ENCODE measurements around the gene CNN2. TPM values are rescaled to one million over a fixed set of nuclear protein-coding genes. Genes with fewer than 3 reads are reported as not detected.

The CNN2 gene
- polyA plus RNA-seq, 3 donors = 69.9 to 213 (median 144) TPM

- Histone ChIP-seq H2AFZ (ENCODE audit: insufficient read depth, low read depth, low read length, poor library complexity, severe bottlenecking) (no peak overlapping the region), H3K4me1 (ENCODE audit: control insufficient read depth in 1 of 2, insufficient read depth in 2 of 2, low read length in 2 of 2) (peaks cover 12 to 13% of the 10 kb centered on the region in 2 donors), H3K4me3 (replicated peaks in 1 of 3; ENCODE audit: low read depth in 2 of 3, low read length in 3 of 3) (no peak overlapping the region), H3K27ac (ENCODE audit: low read depth in 1 of 2, low read length in 2 of 2) (no peak overlapping the region), H3K9me3 (replicated peaks in 1 of 2; ENCODE audit: control insufficient read depth in 1 of 2, insufficient read depth in 1 of 2, low read length in 2 of 2) (no peaks in the 10 kb centered on the region), H3K79me2 (ENCODE audit: insufficient read depth, low read length) (no peaks in the 10 kb centered on the region), H4K20me1 (ENCODE audit: insufficient read depth, low read length) (peaks cover 21% of the 10 kb centered on the region), H3K9ac (ENCODE audit: insufficient read depth, low read length, poor library complexity, severe bottlenecking) (no peak overlapping the region), H3K4me2 (replicated peaks; ENCODE audit: extremely low read depth, low read length, poor library complexity, severe bottlenecking) (no peak overlapping the region), H3K36me3 (replicated peaks in 1 of 2; ENCODE audit: control insufficient read depth in 1 of 2, insufficient read depth in 2 of 2, low read length in 2 of 2) (peaks cover 3 to 7% of the 10 kb centered on the region in 2 donors), H3K27me3 (ENCODE audit: control insufficient read depth in 2 of 2, insufficient read depth in 2 of 2, low read length in 2 of 2) (peaks cover 6 to 20% of the 10 kb centered on the region in 2 donors)
- H3K9me3 Mint-ChIP-seq = peaks cover 0 to 6% (median 3%) of the 10 kb centered on the region in 7 donors
- DNase-seq = no peak
- no peak overlapping the region for H3K27ac Mint-ChIP-seq
- 95% methylated on average over 62 of the region's 70 CpGs for WGBS (ENCODE audit: insufficient coverage)
- H3K27me3 Mint-ChIP-seq (ENCODE audit: low read depth in 3 of 3) = peaks cover 15 to 31% (median 15%) of the 10 kb centered on the region in 3 donors
- TF ChIP-seq CTCF (IDR thresholded peaks at IDR 0.05) = no peak
- H3K36me3 Mint-ChIP-seq = peaks cover 4 to 8% of the 10 kb centered on the region in 2 donors
- H3K4me1 Mint-ChIP-seq = peaks cover 6% of the 10 kb centered on the region
- intact Hi-C loops (cut with micrococcal nuclease) = no loop called here
- no peak overlapping the region for H3K4me3 Mint-ChIP-seq
These were observed 21.4 kb upstream of the CNN2 start for GRCh38 chr19:1004803-1005664.

- peaks cover 36% of the 10 kb centered on the region for H4K20me1 ChIP-seq (ENCODE audit: insufficient read depth, low read length)
- H3K4me1 Mint-ChIP-seq = no peaks in the 10 kb centered on the region
- H3K27me3 Mint-ChIP-seq (ENCODE audit: low read depth in 3 of 3) = peaks cover 6 to 16% (median 10%) of the 10 kb centered on the region in 3 donors
- WGBS (ENCODE audit: insufficient coverage) = 91% methylated on average over 25 of the region's 27 CpGs
- no peak overlapping the region for H3K4me3 ChIP-seq (replicated peaks in 1 of 3; ENCODE audit: low read depth in 2 of 3, low read length in 3 of 3)
- no peaks in the 10 kb centered on the region for H3K9me3 ChIP-seq (replicated peaks in 1 of 2; ENCODE audit: control insufficient read depth in 1 of 2, insufficient read depth in 1 of 2, low read length in 2 of 2)
- H3K4me1 ChIP-seq (ENCODE audit: control insufficient read depth in 1 of 2, insufficient read depth in 2 of 2, low read length in 2 of 2) = peaks cover 0 to under 1% of the 10 kb centered on the region in 2 donors
- no peak for TF ChIP-seq CTCF (IDR thresholded peaks at IDR 0.05)
- H3K4me3 Mint-ChIP-seq = no peak overlapping the region
- peaks cover 11 to 24% of the 10 kb centered on the region in 2 donors for H3K36me3 ChIP-seq (replicated peaks in 1 of 2; ENCODE audit: control insufficient read depth in 1 of 2, insufficient read depth in 2 of 2, low read length in 2 of 2)
- no peak for DNase-seq
- peaks cover 0 to 3% (median 2%) of the 10 kb centered on the region in 7 donors for H3K9me3 Mint-ChIP-seq
- no peak overlapping the region for H3K4me2 ChIP-seq (replicated peaks; ENCODE audit: extremely low read depth, low read length, poor library complexity, severe bottlenecking)
- intact Hi-C loops (cut with micrococcal nuclease) = no loop called here
- no peak overlapping the region for H3K9ac ChIP-seq (ENCODE audit: insufficient read depth, low read length, poor library complexity, severe bottlenecking)
- H3K27me3 ChIP-seq (ENCODE audit: control insufficient read depth in 2 of 2, insufficient read depth in 2 of 2, low read length in 2 of 2) = peaks cover 0 to 7% of the 10 kb centered on the region in 2 donors
- H3K36me3 Mint-ChIP-seq = peaks cover 8 to 18% of the 10 kb centered on the region in 2 donors
- H3K27ac Mint-ChIP-seq = peak overlapping the region in 1 of 7 donors; percentile 58
- no peaks in the 10 kb centered on the region for H3K79me2 ChIP-seq (ENCODE audit: insufficient read depth, low read length)
- no peak overlapping the region for H2AFZ ChIP-seq (ENCODE audit: insufficient read depth, low read depth, low read length, poor library complexity, severe bottlenecking)
- no peak overlapping the region for H3K27ac ChIP-seq (ENCODE audit: low read depth in 1 of 2, low read length in 2 of 2)
These were observed 19.6 kb upstream of the CNN2 start for GRCh38 chr19:1006711-1007398.

Data from CD14-positive monocyte (primary cell).